ENCODE measurements around the gene SLC30A9.

DNA sequence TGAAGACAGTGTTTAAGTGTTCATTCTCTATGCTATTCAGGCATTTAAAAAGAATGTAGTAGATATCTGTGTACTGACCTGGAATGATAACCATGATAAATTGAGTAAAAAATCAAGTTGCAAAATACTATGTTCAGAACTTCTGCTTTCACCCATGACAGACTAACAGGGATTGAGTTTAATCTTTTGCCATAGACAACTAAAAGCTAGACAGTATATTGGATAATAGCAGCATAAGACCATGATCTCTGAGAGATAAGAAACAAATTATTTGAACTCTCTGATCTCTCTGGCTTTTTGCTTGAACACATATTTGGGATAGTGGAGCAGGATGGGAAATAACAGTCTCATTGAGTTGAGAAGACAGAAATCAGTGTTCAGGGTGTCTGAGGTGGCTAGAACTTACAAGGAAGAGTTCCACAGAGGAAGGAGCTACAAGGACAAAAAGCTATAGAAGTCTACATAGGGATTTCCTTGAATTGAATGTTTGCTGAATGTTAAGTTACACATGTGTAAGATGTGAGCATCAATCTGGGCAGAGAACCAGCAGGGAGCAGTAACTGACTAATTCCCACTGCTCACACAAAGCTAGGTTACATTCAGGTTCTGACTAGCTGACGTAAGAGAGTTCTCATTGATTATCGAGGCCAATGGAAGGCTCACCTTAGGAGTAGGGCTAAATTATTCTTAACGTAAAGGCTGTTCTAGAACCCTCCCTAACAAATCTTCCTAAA is 60.4 kb downstream of the SLC30A9 start:
- TF ChIP-seq TAF1 (IDR thresholded peaks at IDR 0.05; ENCODE audit: borderline replicate concordance, low read depth, low read length) (no peak), POLR2A (IDR thresholded peaks at IDR 0.05; ENCODE audit: low read depth, low read length) (no peak), TARDBP (IDR thresholded peaks at IDR 0.05; ENCODE audit: borderline replicate concordance) (no peak), BRCA1 (IDR thresholded peaks at IDR 0.05; ENCODE audit: low read depth, low read length) (no peak), MXI1 (IDR thresholded peaks at IDR 0.05; ENCODE audit: low read depth, low read length) (no peak), HDAC2 (IDR thresholded peaks at IDR 0.05) (no peak), YY1 (IDR thresholded peaks at IDR 0.05; ENCODE audit: low read depth, low read length) (no peak), SMAD1 (IDR thresholded peaks at IDR 0.05; ENCODE audit: low read depth, partially characterized antibody) (no peak)
- TF ChIP-seq, protein P1, sequence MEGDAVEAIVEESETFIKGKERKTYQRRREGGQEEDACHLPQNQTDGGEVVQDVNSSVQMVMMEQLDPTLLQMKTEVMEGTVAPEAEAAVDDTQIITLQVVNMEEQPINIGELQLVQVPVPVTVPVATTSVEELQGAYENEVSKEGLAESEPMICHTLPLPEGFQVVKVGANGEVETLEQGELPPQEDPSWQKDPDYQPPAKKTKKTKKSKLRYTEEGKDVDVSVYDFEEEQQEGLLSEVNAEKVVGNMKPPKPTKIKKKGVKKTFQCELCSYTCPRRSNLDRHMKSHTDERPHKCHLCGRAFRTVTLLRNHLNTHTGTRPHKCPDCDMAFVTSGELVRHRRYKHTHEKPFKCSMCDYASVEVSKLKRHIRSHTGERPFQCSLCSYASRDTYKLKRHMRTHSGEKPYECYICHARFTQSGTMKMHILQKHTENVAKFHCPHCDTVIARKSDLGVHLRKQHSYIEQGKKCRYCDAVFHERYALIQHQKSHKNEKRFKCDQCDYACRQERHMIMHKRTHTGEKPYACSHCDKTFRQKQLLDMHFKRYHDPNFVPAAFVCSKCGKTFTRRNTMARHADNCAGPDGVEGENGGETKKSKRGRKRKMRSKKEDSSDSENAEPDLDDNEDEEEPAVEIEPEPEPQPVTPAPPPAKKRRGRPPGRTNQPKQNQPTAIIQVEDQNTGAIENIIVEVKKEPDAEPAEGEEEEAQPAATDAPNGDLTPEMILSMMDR (IDR thresholded peaks at IDR 0.05 in 2 of 3, conservative IDR thresholded peaks at IDR 0.05 in 1 of 3; ENCODE audit: control insufficient read depth in 2 of 3, extremely low read depth in 1 of 3, insufficient read depth in 1 of 3, low read depth in 3 of 3, low read length in 3 of 3), result no peak; a peak in 1 of 6 replicates
- TF ChIP-seq, protein P2, sequence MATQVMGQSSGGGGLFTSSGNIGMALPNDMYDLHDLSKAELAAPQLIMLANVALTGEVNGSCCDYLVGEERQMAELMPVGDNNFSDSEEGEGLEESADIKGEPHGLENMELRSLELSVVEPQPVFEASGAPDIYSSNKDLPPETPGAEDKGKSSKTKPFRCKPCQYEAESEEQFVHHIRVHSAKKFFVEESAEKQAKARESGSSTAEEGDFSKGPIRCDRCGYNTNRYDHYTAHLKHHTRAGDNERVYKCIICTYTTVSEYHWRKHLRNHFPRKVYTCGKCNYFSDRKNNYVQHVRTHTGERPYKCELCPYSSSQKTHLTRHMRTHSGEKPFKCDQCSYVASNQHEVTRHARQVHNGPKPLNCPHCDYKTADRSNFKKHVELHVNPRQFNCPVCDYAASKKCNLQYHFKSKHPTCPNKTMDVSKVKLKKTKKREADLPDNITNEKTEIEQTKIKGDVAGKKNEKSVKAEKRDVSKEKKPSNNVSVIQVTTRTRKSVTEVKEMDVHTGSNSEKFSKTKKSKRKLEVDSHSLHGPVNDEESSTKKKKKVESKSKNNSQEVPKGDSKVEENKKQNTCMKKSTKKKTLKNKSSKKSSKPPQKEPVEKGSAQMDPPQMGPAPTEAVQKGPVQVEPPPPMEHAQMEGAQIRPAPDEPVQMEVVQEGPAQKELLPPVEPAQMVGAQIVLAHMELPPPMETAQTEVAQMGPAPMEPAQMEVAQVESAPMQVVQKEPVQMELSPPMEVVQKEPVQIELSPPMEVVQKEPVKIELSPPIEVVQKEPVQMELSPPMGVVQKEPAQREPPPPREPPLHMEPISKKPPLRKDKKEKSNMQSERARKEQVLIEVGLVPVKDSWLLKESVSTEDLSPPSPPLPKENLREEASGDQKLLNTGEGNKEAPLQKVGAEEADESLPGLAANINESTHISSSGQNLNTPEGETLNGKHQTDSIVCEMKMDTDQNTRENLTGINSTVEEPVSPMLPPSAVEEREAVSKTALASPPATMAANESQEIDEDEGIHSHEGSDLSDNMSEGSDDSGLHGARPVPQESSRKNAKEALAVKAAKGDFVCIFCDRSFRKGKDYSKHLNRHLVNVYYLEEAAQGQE (IDR thresholded peaks at IDR 0.05; ENCODE audit: low read depth, low read length), result no peak
- TF ChIP-seq, protein P3, sequence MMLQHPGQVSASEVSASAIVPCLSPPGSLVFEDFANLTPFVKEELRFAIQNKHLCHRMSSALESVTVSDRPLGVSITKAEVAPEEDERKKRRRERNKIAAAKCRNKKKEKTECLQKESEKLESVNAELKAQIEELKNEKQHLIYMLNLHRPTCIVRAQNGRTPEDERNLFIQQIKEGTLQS (IDR thresholded peaks at IDR 0.05; ENCODE audit: borderline replicate concordance, extremely low read depth, low read depth, low read length), result no peak
